PC-3 (cell line): ENCODE data around the gene YBX2.

Source experiments
- CTCF ChIP-seq: fragments of 300-600 bp; sonication (generic); conservative IDR thresholded peaks from 2 replicates; pipeline ENCODE4 v1.5.1; 2017; ENCODE audit warnings: antibody characterized with exemption, low read depth, mild to moderate bottlenecking, low read length
- EZH2 ChIP-seq: fragments of 300-600 bp; sonication (generic); IDR thresholded peaks from one replicate; pipeline ENCODE4 v1.6.1; 2017; ENCODE audit warnings: antibody characterized with exemption, mild to moderate bottlenecking, low read length; ENCODE audit not compliant: unreplicated experiment

GRCh38 chr17:7332111-7332510, 37.7 kb upstream of the YBX2 start:
- TF ChIP-seq CTCF = no peak
- TF ChIP-seq EZH2 = no peak
